Measurements from ENCODE around the gene FBH1.

Gene FBH1

DNA sequence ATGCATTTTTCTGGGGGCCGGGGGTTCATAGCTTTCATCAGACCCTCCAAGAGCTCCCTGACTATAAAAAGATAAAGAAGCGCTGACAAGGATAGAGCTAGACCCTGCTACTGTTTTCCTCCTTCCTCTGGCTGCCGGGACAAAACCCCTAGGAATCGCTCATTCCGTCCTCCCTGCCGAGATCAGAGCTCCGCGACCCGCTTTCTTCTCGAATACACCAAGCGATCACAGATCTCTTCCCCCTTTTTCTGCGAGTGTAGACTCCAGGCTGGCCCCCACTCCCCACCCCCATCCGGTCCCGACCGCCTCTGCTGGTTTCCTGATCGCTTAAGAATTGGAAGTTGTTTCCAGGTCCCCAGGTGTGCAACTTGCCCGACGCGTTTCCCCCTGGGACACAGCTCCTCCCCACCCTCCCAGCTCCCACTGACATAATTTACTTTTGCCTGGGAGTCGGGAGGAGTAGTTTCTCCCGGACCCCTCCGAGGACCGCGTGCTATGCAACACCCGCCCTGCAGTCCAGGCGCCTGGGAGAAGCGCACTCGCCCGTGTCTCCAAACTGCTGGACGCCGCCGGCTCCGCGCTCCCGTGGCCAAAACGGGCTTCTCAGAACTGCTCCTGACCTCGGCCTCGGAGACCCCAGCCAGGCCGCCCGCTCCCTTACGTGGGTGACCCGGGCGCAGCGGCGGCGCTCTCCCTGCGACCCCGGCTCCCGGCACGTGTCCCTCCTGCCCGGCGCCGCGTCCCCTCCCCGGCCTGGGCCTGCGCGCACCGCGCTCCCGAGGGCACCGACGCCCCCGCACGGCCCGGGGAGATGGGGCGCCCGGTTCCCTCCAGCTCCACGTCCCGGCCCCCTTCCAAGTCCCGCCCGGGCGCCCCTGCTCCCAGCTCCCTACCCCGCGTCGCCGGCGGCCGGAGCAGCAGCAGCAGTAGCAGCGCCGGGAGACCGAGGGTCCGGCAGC is 86.7 kb downstream of the FBH1 start:
- in situ Hi-C loops (cut with MboI; ENCODE audit: low sequenced_read_pairs): no loop called here

DNA sequence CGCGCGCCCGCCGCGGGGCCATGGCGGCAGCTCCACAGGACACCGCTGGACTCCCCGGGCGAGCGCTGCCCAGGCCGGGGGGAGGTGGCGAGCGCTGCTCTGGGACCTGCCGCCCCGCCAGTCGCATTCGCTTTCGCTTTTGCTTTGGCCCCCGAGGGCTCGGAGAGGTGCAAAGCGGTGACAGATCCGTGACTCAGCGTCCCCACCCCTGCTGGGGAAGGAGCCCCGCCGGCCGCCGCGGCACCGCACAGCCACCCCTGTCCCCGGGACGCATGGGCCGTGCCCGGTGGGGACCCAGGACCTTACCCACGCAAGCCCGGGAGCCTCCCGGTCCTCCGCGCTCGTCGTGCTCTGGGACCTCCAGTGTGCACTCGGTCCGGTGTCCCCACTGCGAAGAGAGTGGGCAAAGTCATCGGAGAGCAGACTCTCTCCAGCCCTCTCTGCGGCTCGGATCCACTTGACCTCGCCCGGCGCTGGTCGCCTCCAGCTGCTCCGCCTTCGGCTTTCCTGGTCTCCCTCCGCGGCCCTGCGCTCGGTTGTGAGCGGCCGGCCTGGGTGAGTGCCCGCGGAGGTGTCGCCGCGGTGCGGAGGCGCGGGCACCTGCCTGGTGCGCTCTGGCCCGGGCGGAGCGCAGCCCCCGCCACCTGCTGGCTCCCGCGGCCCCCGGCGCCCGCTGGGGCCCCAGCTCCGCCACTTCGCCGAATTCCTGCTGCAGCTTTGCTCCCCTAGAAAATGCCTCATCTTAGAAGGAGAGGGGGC is 87.6 kb downstream of the FBH1 start, which contains the start of gene IL15RA:
IL15RA (minus strand) TSS at position 73 of the 759 bp plus-strand sequence; CDS start at position 22, 51 bp downstream.
- in situ Hi-C loops (cut with MboI; ENCODE audit: low sequenced_read_pairs): no loop called here

DNA sequence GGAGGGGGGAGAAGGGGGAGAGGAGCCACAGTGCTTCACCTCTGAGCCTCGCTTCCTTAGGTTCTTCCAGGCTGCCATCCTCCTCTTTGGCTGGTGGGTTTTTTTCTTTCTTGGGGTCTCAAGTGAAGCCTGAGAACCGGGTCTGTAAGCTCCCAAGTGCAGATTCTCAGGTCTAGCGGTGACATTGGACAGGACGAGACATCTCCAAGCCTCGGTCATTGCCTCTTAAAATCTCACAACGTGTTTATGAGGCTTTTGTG is 88.1 kb downstream of the FBH1 start:
- in situ Hi-C loops (cut with MboI; ENCODE audit: low sequenced_read_pairs): no loop called here

DNA sequence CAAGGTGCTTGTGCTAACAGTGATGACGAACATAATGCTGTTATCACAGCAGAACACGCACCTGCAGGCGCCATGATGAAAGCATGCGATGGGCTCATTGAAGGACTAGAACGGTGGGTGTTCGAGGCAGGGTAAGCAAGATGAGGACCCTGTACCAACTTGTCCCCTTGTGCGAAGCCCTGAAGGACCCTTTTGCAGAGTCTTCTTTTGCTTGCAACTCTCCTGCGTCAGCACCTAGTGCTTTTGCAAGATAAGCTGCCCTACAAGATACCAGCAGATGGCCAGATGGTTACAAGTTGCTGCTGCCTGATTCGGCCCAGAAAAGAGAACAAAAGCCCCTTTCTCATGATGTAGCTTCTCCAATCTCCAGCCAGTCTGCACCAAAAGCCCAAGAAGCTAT is 91.5 kb downstream of the FBH1 start:
- in situ Hi-C loops (cut with MboI; ENCODE audit: low sequenced_read_pairs): no loop called here

DNA sequence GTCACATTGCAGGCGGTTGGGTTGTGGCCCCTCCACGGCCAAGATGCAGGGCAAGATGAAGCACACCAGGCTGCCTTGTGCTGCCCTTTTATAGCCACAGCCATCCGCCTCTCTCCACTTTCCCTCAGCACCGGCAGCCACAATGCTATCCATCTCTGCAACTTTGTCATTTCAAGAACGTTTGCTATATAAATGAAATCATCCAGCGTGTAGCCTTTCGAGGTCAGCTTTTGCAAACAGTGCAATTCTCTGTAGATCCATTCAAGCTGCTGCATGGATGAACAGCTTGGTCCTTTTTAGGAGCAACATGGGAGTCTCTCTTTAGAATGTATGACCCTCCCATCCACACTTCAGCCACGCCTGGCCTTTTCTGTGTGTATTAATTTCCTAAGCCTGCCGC is 93.7 kb downstream of the FBH1 start:
- in situ Hi-C loops (cut with MboI; ENCODE audit: low sequenced_read_pairs): no loop called here

DNA sequence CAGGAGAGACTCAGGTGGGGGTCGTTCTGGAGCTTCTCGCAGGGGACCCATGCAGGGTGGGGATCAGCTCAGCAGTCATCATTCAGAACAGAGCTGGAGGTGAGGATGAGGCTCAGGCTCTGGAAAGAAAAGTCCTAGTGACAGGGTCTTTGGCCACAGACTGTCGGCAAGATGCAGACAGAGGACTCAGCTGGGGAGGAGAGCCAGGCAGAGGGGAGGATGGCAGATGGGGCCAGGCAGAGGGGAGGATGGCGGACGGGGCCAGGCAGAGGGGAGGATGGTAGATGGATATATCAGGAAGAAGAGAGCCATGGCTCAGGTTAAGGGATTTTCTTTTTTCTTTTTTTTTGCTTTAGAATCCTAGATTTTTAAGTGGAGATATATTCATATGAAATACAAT is 95.0 kb downstream of the FBH1 start:
- in situ Hi-C loops (cut with MboI; ENCODE audit: low sequenced_read_pairs): no loop called here
